Heart left ventricle (tissue), 13 donors: ENCODE data around the gene CYP46A1.

Source experiments
- POLR2A ChIP-seq, 2 donors: fragments of 450-650 bp; IDR thresholded peaks; one replicate each; pipeline ENCODE4 v1.6.1; 2017; ENCODE audit warnings: antibody characterized with exemption in 2 of 2, mild to moderate bottlenecking in 2 of 2, moderate library complexity in 2 of 2
- TF ChIP-seq, protein P1 (sequence below), 12 donors: fragments of 200-600 bp; sonication (generic) in 4 of 12; IDR thresholded peaks; one replicate each; pipeline versions ENCODE4 v1.5.0 to v1.8.0; 2018 to 2022; ENCODE audit warnings: antibody characterized with exemption in 12 of 12, mild to moderate bottlenecking in 5 of 12
- donor health status: ischemic (EF 13 %, LVEDD 7.1; RV severe dilation, severe dysfunction).
- donor health status: DM: no; HTN: yes; CAD: no.
- donor health status: DM: no; HTN: no; CAD: no.
- donor health status: ischemic (EF 25% LVEDD 6.9; RV normal size, moderate dysfunction).
- donor health status: ischemic (EF 25% LVEDD 5.7; RV mildly dilated, moderate dysfunction).
- donor health status: ischemic (EF 35%, LVEDD 5.7; RV mildly dilated, moderate dysfunction).
- donor health status: nonischemic (EF 11% LVEDD 7.7; RV severe dilation, severe dysfunction).
- donor health status: DM: yes; HTN: yes; CAD: no.
- donor health status: PGD.
- donor health status: ischemic (EF 29% LVEDD 5.4; RV normal size, mild dysfunction).
- donor health status: nonischemic (EF 23%, LVEDD 6.1; RV moderate dilation, normal function).

DNA sequence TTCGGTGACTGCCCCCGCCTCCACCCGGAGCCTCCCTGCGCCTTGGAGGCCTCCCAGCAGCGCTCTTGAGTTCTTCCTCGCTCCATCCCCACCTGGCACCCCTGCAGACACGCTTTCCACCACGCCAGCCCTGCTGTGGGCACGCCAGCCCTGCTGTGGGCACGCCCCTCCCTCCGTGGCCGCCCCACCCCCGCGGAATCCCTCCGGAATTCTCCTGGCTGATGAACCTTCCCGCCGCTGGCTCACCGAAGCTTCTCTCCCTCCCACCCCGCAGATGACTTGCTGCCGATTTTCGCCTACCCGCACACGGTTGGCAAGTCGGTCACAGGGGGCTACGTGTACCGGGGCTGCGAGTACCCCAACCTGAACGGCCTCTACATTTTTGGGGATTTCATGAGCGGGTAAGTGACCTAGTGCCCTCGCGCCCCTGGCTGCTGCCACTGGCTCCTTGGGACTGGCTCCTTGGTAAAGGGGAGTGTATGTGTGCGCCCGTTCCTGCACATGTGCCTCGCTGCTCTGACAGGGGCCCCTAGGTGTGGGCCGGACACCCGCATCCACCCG, 24.0 kb upstream of the CYP46A1 start:
- TF ChIP-seq, protein P1, sequence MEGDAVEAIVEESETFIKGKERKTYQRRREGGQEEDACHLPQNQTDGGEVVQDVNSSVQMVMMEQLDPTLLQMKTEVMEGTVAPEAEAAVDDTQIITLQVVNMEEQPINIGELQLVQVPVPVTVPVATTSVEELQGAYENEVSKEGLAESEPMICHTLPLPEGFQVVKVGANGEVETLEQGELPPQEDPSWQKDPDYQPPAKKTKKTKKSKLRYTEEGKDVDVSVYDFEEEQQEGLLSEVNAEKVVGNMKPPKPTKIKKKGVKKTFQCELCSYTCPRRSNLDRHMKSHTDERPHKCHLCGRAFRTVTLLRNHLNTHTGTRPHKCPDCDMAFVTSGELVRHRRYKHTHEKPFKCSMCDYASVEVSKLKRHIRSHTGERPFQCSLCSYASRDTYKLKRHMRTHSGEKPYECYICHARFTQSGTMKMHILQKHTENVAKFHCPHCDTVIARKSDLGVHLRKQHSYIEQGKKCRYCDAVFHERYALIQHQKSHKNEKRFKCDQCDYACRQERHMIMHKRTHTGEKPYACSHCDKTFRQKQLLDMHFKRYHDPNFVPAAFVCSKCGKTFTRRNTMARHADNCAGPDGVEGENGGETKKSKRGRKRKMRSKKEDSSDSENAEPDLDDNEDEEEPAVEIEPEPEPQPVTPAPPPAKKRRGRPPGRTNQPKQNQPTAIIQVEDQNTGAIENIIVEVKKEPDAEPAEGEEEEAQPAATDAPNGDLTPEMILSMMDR (IDR thresholded peaks at IDR 0.05) = no peak
- no peak for TF ChIP-seq POLR2A (IDR thresholded peaks at IDR 0.05)
